Memory B cell (primary cell): ENCODE data around the gene NPRL2.
A peak's percentile ranks its signal among the peaks of the same experiment; 100 is the strongest.

Source experiments
- ATAC-seq: fragments of 150-1000 bp; cut with Tn5 transposase; 2 replicates; pipeline ENCODE4 v1.10.0; 2021; ENCODE audit warnings: low read depth, mild to moderate bottlenecking, moderate library complexity
- DNase-seq, 2 donors: peaks; one replicate each; pipeline ENCODE4 v3.0.0; 2022; ENCODE audit warnings: low spot score in 2 of 2
- H3K27ac Mint-ChIP-seq: one replicate; pipeline ENCODE4 v1.8.0; 2022; ENCODE audit warnings: mild to moderate bottlenecking, moderate library complexity, mixed read lengths
- H3K27me3 Mint-ChIP-seq: one replicate; pipeline ENCODE4 v1.8.0; 2022; ENCODE audit warnings: mixed read lengths
- H3K36me3 Mint-ChIP-seq: one replicate; pipeline ENCODE4 v1.8.0; 2022; ENCODE audit warnings: mild to moderate bottlenecking, mixed read lengths
- H3K4me1 Mint-ChIP-seq: one replicate; pipeline ENCODE4 v1.8.0; 2022; ENCODE audit warnings: mixed read lengths
- H3K4me3 Mint-ChIP-seq: one replicate; pipeline ENCODE4 v1.8.0; 2022; ENCODE audit warnings: mild to moderate bottlenecking, moderate library complexity, mixed read lengths
- H3K9me3 Mint-ChIP-seq: one replicate; pipeline ENCODE4 v1.8.0; 2022; ENCODE audit warnings: mixed read lengths

The NPRL2 gene

GRCh38 chr3:50304601-50305000, 46.0 kb downstream of the NPRL2 start:
- H3K27ac Mint-ChIP-seq, result no peak overlapping the region
- no peak overlapping the region for H3K4me3 Mint-ChIP-seq
- no peaks in the 10 kb centered on the region for H3K9me3 Mint-ChIP-seq
- H3K27me3 Mint-ChIP-seq, result no peaks in the 10 kb centered on the region
- no peaks in the 10 kb centered on the region for H3K36me3 Mint-ChIP-seq
- no peak for DNase-seq
- peaks cover 10% of the 10 kb centered on the region for H3K4me1 Mint-ChIP-seq
- ATAC-seq, result no peak

- H3K9me3 Mint-ChIP-seq, result no peaks in the 10 kb centered on the region
- H3K4me1 Mint-ChIP-seq, result peaks cover 11% of the 10 kb centered on the region
- ATAC-seq (no peak), DNase-seq (no peak)
- no peaks in the 10 kb centered on the region for H3K27me3 Mint-ChIP-seq
- no peak within 1 kb of the TSS for H3K27ac Mint-ChIP-seq
- no peak within 1 kb of the TSS for H3K4me3 Mint-ChIP-seq
- no peaks in the 10 kb centered on the region for H3K36me3 Mint-ChIP-seq
Observed at GRCh38 chr3:50303013-50303815, 47.4 kb downstream of the NPRL2 start, which contains the start of gene HYAL1. HYAL1 (minus strand) TSS chr3:50303574; CDS start chr3:50302956, 618 bp downstream.

- H3K27ac Mint-ChIP-seq, result no peak overlapping the region
- peaks cover 17% of the 10 kb centered on the region for H3K4me1 Mint-ChIP-seq
- DNase-seq (no peak), ATAC-seq (no peak)
- H3K4me3 Mint-ChIP-seq, result no peak overlapping the region
- no peaks in the 10 kb centered on the region for H3K27me3 Mint-ChIP-seq
- no peaks in the 10 kb centered on the region for H3K9me3 Mint-ChIP-seq
- no peaks in the 10 kb centered on the region for H3K36me3 Mint-ChIP-seq
Observed at GRCh38 chr3:50302095-50303012, 48.2 kb downstream of the NPRL2 start.

- Mint-ChIP-seq H3K4me3 (peak overlapping the region; percentile 94), H3K4me1 (peaks cover 20% of the 10 kb centered on the region), H3K36me3 (no peaks in the 10 kb centered on the region), H3K27me3 (no peaks in the 10 kb centered on the region), H3K9me3 (no peaks in the 10 kb centered on the region), H3K27ac (peak overlapping the region; percentile 97)
- DNase-seq, result no peak
- no peak for ATAC-seq
Observed at GRCh38 chr3:50300681-50301254, 49.8 kb downstream of the NPRL2 start.

DNA sequence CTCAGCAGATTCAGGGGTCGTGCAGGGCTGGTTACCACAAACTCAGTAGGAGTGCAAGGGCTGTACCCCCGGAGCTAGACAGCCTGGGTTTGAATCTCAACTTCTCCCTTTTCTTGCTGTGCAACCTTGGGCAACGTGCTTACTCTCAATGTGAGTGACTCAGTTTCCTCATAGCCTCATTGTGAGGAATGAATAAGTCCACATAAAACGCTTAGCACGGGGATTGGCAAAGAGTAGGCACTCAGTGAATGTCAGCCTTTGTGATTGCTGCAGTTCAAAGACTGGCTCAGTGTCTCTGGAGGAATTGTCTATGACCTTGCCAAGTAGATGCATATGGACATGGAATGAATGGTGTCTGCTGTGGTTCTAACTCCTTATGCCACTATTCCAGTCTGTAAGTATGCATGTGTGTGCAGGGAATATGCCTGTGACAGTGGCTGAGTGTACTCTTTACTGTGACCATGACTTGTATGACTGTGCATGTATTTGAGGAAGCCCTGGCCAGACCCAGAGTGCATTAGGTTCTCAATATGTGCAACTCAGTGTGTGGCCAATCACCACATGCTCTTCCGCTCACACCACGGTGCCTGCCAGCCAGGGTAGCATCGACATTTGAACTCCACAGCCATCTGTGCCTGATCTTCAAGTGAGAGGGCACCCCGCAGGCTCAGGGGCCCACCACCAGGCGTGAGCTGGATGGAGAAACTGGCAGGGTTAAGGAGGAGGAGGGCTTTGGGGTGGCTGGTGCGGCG, 50.5 kb downstream of the NPRL2 start:
- H3K27me3 Mint-ChIP-seq, result no peaks in the 10 kb centered on the region
- no peak for DNase-seq
- H3K4me3 Mint-ChIP-seq, result peak overlapping the region; percentile 94

DNA sequence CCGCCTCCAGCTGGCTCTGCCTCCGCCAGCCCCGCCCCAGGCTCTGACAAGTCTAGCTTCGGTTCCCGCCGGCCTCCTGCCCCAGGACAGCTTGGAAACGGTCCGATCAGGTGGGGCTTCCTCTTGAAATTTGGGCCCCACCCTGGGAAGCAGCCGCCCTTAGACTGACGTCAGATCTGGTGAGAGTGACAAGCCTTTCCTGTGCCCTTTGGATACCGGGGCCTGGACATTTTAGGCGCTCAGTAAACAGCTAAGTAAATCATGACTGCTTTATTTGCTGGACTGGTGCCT, 51.0 kb downstream of the NPRL2 start:
- Mint-ChIP-seq H3K27ac (peak overlapping the region; percentile 97), H3K27me3 (no peaks in the 10 kb centered on the region), H3K4me3 (peak overlapping the region; percentile 94), H3K36me3 (no peaks in the 10 kb centered on the region), H3K4me1 (peaks cover 20% of the 10 kb centered on the region), H3K9me3 (no peaks in the 10 kb centered on the region)
- DNase-seq (no peak), ATAC-seq (no peak)

More for the DNA sequence above, 50.5 kb downstream of the NPRL2 start:
- peak overlapping the region; percentile 97 for H3K27ac Mint-ChIP-seq
- no peak for ATAC-seq
- H3K36me3 Mint-ChIP-seq, result no peaks in the 10 kb centered on the region
- peaks cover 20% of the 10 kb centered on the region for H3K4me1 Mint-ChIP-seq
- H3K9me3 Mint-ChIP-seq, result no peaks in the 10 kb centered on the region

DNA sequence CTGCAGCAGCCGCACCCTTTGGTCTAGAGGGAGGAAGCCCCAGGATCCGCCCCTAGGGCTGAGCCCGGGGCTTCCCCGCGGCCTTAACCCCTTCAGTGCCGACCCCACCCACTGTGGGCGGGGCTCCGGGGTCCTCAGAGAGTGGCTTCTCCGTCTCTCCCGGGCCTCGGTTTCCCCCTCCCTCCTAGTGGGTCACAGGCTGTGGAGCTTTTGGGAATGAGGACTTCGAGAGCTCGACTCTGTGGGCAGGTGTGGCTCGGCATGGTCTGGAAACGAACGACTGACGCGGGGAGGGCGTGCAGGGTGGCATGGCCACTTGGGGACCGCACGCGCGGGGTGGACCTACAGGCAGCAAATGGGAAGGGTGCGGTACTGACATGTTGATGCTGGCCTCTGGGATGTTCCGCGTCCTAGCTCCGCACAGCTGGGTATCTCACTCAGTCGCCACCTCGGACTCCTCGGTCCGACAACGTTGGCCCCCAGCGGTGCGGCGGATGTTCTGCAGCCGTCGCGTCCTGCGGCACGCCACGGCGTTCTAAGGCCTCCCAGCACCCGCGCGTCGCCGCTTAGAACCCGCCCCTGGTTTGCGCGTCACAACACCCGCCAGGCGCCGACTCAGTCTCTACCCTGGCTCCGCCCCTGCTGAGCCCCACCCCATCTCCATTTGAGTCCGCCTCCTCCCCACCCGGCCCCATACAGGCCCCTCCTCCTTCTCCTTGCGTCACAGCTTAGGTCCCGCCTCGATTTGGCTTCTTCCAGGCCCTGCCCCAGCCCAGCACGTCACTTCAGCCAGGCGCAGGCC, 51.5 kb downstream of the NPRL2 start, which contains the start of the genes HYAL3 and NAA80:
Gene HYAL3, minus strand, starts transcription at position 570 of the 802 bp plus-strand sequence. CDS start 3,803 bp downstream, outside the sequence.
Gene NAA80, minus strand, starts transcription at position 570 of the 802 bp plus-strand sequence. CDS start 1,942 bp downstream, outside the sequence.
- peak; percentile 96 to 99 for DNase-seq
- Mint-ChIP-seq H3K4me1 (peaks cover 20% of the 10 kb centered on the region), H3K36me3 (no peaks in the 10 kb centered on the region), H3K9me3 (no peaks in the 10 kb centered on the region), H3K27ac (peak within 1 kb of the TSS; percentile 97), H3K27me3 (no peaks in the 10 kb centered on the region), H3K4me3 (peak within 1 kb of the TSS; percentile 94)
- ATAC-seq, result peak; percentile 85

DNA sequence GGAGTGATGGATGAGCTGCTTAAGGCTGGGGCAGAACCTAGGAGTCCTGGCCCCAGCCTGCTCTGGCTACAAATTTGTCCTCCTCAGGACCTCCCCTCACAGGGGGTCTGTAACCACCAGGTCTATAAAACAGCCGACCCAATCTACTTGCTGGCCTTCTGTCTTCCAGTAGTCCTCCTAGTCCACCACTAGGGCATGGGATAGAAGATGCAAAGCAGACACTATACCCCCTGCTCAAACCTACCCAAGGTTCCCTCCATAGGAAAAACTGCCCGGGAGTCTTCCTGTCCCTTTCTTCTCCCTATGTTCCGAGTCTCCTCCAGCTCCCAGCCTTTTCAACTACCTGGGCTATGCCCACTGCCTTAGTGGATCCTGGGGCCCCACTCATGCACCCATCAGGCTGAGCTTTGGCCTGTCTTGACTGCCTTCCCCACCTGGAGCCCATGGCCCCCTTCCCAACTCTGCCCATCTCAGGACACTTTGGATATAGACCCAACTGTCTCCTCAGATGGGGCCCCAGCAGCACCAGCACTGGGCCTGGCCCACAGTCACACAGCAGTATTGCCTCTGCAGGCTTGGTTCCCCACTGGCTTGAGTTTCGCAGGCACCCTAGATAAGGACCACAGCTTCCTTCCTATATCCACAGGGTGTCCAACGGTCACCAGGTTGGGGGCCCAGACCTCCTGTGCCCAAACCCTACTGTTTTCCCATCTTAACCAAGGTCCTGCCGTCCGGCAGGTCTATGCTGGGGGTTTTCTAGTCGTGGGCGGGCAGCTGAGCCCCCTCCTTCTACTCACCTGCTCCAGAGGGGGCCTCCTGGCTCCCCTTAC, 52.5 kb downstream of the NPRL2 start:
- Mint-ChIP-seq H3K4me1 (peaks cover 20% of the 10 kb centered on the region), H3K27ac (peak overlapping the region; percentile 97)
- DNase-seq, result no peak

GRCh38 chr3:50297384-50297775, 53.2 kb downstream of the NPRL2 start:
- Mint-ChIP-seq H3K27me3 (no peaks in the 10 kb centered on the region), H3K4me3 (peak overlapping the region; percentile 94), H3K36me3 (no peaks in the 10 kb centered on the region), H3K4me1 (peaks cover 27% of the 10 kb centered on the region), H3K27ac (peak overlapping the region; percentile 97), H3K9me3 (no peaks in the 10 kb centered on the region)
- no peak for DNase-seq
- no peak for ATAC-seq

More for the DNA sequence above, 52.5 kb downstream of the NPRL2 start:
- Mint-ChIP-seq H3K27me3 (no peaks in the 10 kb centered on the region), H3K4me3 (peak overlapping the region; percentile 94), H3K36me3 (no peaks in the 10 kb centered on the region), H3K9me3 (no peaks in the 10 kb centered on the region)
- no peak for ATAC-seq
